Natural killer cell treated with Interleukin-12 subunit alpha and Interleukin-12 subunit beta and Interleukin-15 and Interleukin-18, amount 100 ng/mL, for 72 hours (primary cell): ENCODE data around the gene C9. TPM values are rescaled to one million over a fixed set of nuclear protein-coding genes. Genes with fewer than 3 reads are reported as not detected.
"Not testable (repeated sequence)": the region's sequence is repeated elsewhere in the genome, so short reads cannot be mapped to it uniquely, and the experiment has no call there.

Source experiments
- ATAC-seq, 2 donors: fragments of 150-1000 bp; cut with Tn5 transposase in 1 of 2; sonication (Bioruptor Pico), chemical (Tn5 transposase) in 1 of 2; 2 replicates each; pipeline ENCODE4 v1.10.0; 2021
- DNase-seq: peaks from one replicate; pipeline ENCODE4 v3.0.0; 2022; ENCODE audit warnings: low spot score
- H3K27ac Mint-ChIP-seq, 2 donors: 1 replicate in 1 of 2; 2 replicates in 1 of 2; pipeline ENCODE4 v1.8.0; 2022; ENCODE audit warnings: mixed read lengths in 2 of 2, mild to moderate bottlenecking in 1 of 2, moderate library complexity in 1 of 2
- H3K27me3 Mint-ChIP-seq, 2 donors: 1 replicate in 1 of 2; 2 replicates in 1 of 2; pipeline ENCODE4 v1.8.0; 2022; ENCODE audit warnings: mixed read lengths in 2 of 2
- H3K36me3 Mint-ChIP-seq: one replicate; pipeline ENCODE4 v1.8.0; 2022; ENCODE audit warnings: mixed read lengths
- H3K4me1 Mint-ChIP-seq, 2 donors: 1 replicate in 1 of 2; 2 replicates in 1 of 2; pipeline ENCODE4 v1.8.0; 2022; ENCODE audit warnings: low read depth in 2 of 2, mixed read lengths in 2 of 2, mild to moderate bottlenecking in 1 of 2
- H3K4me3 Mint-ChIP-seq: one replicate; pipeline ENCODE4 v1.8.0; 2022; ENCODE audit warnings: mixed read lengths
- H3K9me3 Mint-ChIP-seq: 2 replicates; pipeline ENCODE4 v1.8.0; 2022; ENCODE audit warnings: mixed read lengths
- total RNA-seq, 2 donors: library from RNA; stranded (reverse); gene quantifications; one replicate each; pipeline ENCODE4 v1.2.3, GENCODE V29; 2022

Gene C9
- total RNA-seq, 2 donors from 2014 or later: not detected

- Mint-ChIP-seq H3K36me3 (peaks cover 13% of the 10 kb centered on the region), H3K27me3 (peaks cover 3 to 16% of the 10 kb centered on the region in 2 donors), H3K4me3 (no peak overlapping the region), H3K4me1 (peaks cover 14% of the 10 kb centered on the region in 2 donors), H3K27ac (peak overlapping the region; percentile 38 to 80), H3K9me3 (peaks cover 3% of the 10 kb centered on the region)
- DNase-seq (peak; percentile 80), ATAC-seq (peak; percentile 87 to 92)
Measured at GRCh38 chr5:39283231-39283818, 81.0 kb downstream of the C9 start.

DNA sequence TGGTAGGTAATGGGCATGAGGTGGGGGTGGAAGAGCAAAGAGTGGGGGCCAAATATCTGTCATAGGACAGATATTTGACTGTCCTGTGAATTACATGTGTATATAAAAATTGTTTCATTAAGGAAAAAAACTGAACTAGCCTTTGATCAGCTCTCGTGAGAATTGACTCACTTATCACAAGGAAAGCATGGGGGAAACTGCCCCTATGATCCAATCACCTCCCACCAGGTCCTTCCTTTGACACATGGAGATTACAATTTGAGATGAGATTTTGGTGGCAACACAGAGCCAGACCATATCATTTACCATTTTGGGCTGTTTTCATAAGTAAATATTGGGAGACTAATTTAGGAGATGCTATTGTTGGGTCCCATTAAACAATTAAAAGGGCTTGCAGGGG is 81.7 kb downstream of the C9 start:
- Mint-ChIP-seq H3K4me3 (no peak overlapping the region), H3K27ac (peak overlapping the region; percentile 38 to 89)
- DNase-seq: no peak

GRCh38 chr5:39275865-39276264 is 88.4 kb downstream of the C9 start:
- H3K4me3 Mint-ChIP-seq: peak overlapping the region; percentile 85
- H3K27ac Mint-ChIP-seq: peak overlapping the region; percentile 96 to 99
- not testable (repeated sequence) for H3K9me3 Mint-ChIP-seq, H3K27me3 Mint-ChIP-seq, DNase-seq, ATAC-seq
- H3K4me1 Mint-ChIP-seq: peaks cover 32 to 53% of the 10 kb centered on the region in 2 donors
- peaks cover 11% of the 10 kb centered on the region for H3K36me3 Mint-ChIP-seq

More for the DNA sequence above, 81.7 kb downstream of the C9 start:
- peaks cover 14 to 16% of the 10 kb centered on the region in 2 donors for H3K4me1 Mint-ChIP-seq
- H3K36me3 Mint-ChIP-seq: peaks cover 13% of the 10 kb centered on the region
- peaks cover 3% of the 10 kb centered on the region for H3K9me3 Mint-ChIP-seq
- ATAC-seq: no peak
- peaks cover 3 to 16% of the 10 kb centered on the region in 2 donors for H3K27me3 Mint-ChIP-seq

GRCh38 chr5:39274398-39275085 is 89.8 kb downstream of the C9 start:
- Mint-ChIP-seq H3K4me3 (peak overlapping the region; percentile 85), H3K9me3 (peaks cover 3% of the 10 kb centered on the region), H3K36me3 (peaks cover 4% of the 10 kb centered on the region), H3K27me3 (no peaks in the 10 kb centered on the region), H3K4me1 (peaks cover 40 to 63% of the 10 kb centered on the region in 2 donors), H3K27ac (peak overlapping the region; percentile 96 to 99)
- ATAC-seq: peak; percentile 58 to 80
- DNase-seq: no peak

DNA sequence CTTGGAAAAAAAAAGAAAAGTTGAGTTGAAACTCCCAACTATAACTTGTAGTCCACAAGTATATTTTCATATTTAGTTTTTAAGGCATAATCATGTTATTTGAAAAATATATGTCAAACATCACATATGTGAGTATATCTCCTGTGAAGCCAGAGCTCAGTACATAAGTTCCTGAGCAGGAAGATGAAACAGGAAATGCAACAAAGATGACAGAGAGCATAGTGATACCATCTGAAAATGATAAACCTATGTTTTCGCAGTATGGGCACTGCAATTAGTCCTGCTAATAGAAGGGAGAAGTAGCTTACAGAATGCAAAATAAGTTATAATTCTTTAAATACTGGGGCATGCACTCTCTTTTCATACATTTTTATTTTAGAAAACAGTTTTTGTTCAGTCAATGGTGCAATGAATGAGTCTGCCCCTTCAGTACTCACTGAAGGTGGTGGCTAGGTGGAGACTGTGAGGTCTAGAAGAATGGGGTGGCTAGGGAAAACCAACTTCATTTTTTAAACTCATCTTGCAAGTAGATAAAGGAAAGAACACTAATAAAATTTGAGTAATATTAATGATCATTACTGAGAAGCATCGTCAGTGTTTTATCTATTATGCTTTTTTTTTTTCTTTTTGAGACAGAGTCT is 90.9 kb downstream of the C9 start:
- Mint-ChIP-seq H3K4me3 (peak overlapping the region; percentile 85), H3K9me3 (no peaks in the 10 kb centered on the region), H3K27ac (peak overlapping the region; percentile 96 to 99), H3K27me3 (no peaks in the 10 kb centered on the region), H3K4me1 (peaks cover 42 to 71% of the 10 kb centered on the region in 2 donors), H3K36me3 (peaks cover 4% of the 10 kb centered on the region)
- ATAC-seq (peak; percentile 62 to 67), DNase-seq (no peak)

- not testable (repeated sequence) for H3K36me3 Mint-ChIP-seq, DNase-seq, ATAC-seq, H3K27me3 Mint-ChIP-seq, H3K9me3 Mint-ChIP-seq
- H3K27ac Mint-ChIP-seq: peak overlapping the region; percentile 96 to 99
- peaks cover 42 to 71% of the 10 kb centered on the region in 2 donors for H3K4me1 Mint-ChIP-seq
- H3K4me3 Mint-ChIP-seq: peak overlapping the region; percentile 85
Measured at GRCh38 chr5:39272869-39273231, 91.4 kb downstream of the C9 start.

- no peaks in the 10 kb centered on the region for H3K36me3 Mint-ChIP-seq
- H3K9me3 Mint-ChIP-seq: no peaks in the 10 kb centered on the region
- DNase-seq (no peak), ATAC-seq (peak; percentile 83 to 86)
- peaks cover 53 to 73% of the 10 kb centered on the region in 2 donors for H3K4me1 Mint-ChIP-seq
- peak overlapping the region; percentile 84 to 88 for H3K27ac Mint-ChIP-seq
- H3K4me3 Mint-ChIP-seq: peak overlapping the region; percentile 92
- no peaks in the 10 kb centered on the region for H3K27me3 Mint-ChIP-seq
Measured at GRCh38 chr5:39270225-39270848, 94.0 kb downstream of the C9 start.

DNA sequence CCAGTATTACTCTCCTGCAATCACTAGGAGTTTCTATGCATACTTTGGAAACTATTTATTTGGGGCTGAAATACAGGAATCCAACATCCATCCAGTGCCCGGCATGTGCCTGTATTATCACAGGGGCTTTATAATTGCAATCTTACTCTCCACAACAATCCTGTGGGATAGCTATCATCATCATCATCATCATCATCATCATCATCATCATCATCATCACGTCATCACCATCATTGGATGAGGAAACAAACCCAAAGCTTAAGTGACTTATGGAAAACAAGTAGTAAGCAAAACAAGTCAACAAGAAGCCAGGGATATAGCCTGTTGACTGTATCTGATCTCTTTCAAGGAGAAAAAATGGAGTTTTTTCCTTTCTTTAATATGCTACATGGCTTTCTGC is 97.1 kb downstream of the C9 start:
- Mint-ChIP-seq H3K4me1 (peaks cover 49 to 75% of the 10 kb centered on the region in 2 donors), H3K36me3 (no peaks in the 10 kb centered on the region), H3K9me3 (no peaks in the 10 kb centered on the region), H3K27ac (peak overlapping the region; percentile 78 to 88), H3K27me3 (no peaks in the 10 kb centered on the region), H3K4me3 (peak overlapping the region; percentile 70)
- no peak for ATAC-seq
- no peak for DNase-seq

GRCh38 chr5:39266442-39266841 is 97.9 kb downstream of the C9 start:
- no peaks in the 10 kb centered on the region for H3K36me3 Mint-ChIP-seq
- no peaks in the 10 kb centered on the region for H3K9me3 Mint-ChIP-seq
- peak overlapping the region; percentile 78 to 88 for H3K27ac Mint-ChIP-seq
- peak overlapping the region; percentile 70 for H3K4me3 Mint-ChIP-seq
- H3K4me1 Mint-ChIP-seq: peaks cover 46 to 75% of the 10 kb centered on the region in 2 donors
- no peak for ATAC-seq
- DNase-seq: no peak
- H3K27me3 Mint-ChIP-seq: no peaks in the 10 kb centered on the region

DNA sequence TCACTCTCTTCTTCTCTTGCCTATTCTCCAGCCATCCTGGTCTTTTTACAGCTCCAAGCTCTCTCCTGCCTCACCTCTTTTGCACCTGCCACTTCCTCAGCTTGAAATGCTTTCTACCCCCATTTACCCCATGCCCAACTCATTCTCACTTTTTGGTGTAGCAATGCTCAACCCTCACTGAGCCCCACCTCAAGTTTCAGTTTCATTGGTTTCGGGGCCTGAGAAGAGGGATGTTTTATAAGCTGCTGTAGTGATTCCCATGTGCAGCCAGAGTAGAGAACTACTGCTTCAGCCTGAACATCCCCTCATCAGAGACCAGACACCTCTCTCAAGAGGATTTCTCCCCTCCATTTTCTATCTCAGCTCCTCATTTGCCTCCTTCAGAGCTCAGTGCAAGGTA is 99.8 kb downstream of the C9 start:
- H3K4me3 Mint-ChIP-seq: peak overlapping the region; percentile 72
- H3K9me3 Mint-ChIP-seq: no peaks in the 10 kb centered on the region
- DNase-seq (peak; percentile 74), ATAC-seq (peak; percentile 85 to 91)
- no peaks in the 10 kb centered on the region for H3K27me3 Mint-ChIP-seq
- peaks cover 52 to 78% of the 10 kb centered on the region in 2 donors for H3K4me1 Mint-ChIP-seq
- no peaks in the 10 kb centered on the region for H3K36me3 Mint-ChIP-seq
- H3K27ac Mint-ChIP-seq: peak overlapping the region; percentile 54 to 77

- H3K27me3 Mint-ChIP-seq: no peaks in the 10 kb centered on the region
- peak overlapping the region; percentile 2 for H3K4me3 Mint-ChIP-seq
- no peaks in the 10 kb centered on the region for H3K36me3 Mint-ChIP-seq
- ATAC-seq (no peak), DNase-seq (no peak)
- H3K4me1 Mint-ChIP-seq: peaks cover 58 to 84% of the 10 kb centered on the region in 2 donors
- peak overlapping the region; percentile 32 to 80 for H3K27ac Mint-ChIP-seq
- H3K9me3 Mint-ChIP-seq: no peaks in the 10 kb centered on the region
Measured at GRCh38 chr5:39262981-39263380, 101.3 kb downstream of the C9 start.

DNA sequence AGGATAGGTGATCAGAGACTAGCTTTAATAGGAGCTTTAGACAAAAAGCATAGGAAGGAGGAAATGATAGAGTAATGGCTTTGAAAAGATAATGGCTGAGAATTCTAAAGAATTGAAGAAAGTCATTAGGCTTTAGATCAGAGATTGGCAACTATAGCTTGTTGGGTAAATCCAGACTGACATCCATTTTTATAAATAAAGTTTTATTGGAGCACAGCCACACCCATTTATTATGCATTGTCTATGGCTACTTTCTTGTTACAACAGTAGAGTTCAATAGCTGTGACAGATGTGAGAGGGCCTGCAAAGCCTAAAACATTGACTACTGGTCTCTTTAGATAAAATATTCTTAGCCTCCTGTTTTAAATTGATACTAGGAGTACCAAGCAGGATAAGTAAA is 104.2 kb downstream of the C9 start:
- Mint-ChIP-seq H3K27ac (peak overlapping the region in 1 of 2 donors; percentile 80), H3K27me3 (no peaks in the 10 kb centered on the region), H3K4me1 (peaks cover 64 to 88% of the 10 kb centered on the region in 2 donors), H3K4me3 (no peak overlapping the region), H3K9me3 (no peaks in the 10 kb centered on the region), H3K36me3 (no peaks in the 10 kb centered on the region)
- DNase-seq (no peak), ATAC-seq (no peak)

GRCh38 chr5:39257554-39257953 is 106.7 kb downstream of the C9 start:
- DNase-seq: no peak
- no peaks in the 10 kb centered on the region for H3K9me3 Mint-ChIP-seq
- H3K4me1 Mint-ChIP-seq: peaks cover 60 to 82% of the 10 kb centered on the region in 2 donors
- H3K4me3 Mint-ChIP-seq: peak overlapping the region; percentile 22
- no peaks in the 10 kb centered on the region for H3K27me3 Mint-ChIP-seq
- ATAC-seq: no peak
- H3K36me3 Mint-ChIP-seq: no peaks in the 10 kb centered on the region
- H3K27ac Mint-ChIP-seq: peak overlapping the region; percentile 59 to 63
